Body of pancreas (tissue), 4 donors: Measurements from ENCODE around the gene LSAMP.

Experiments
- POLR2A ChIP-seq, 3 donors: fragments of 450-650 bp; IDR thresholded peaks; one replicate each; pipeline ENCODE4 v1.6.1; 2016; ENCODE audit warnings: antibody characterized with exemption in 3 of 3, mild to moderate bottlenecking in 2 of 3
- TF ChIP-seq, protein P1 (sequence below), 7 experiments: fragments of 450-650 bp in 4 of 7; fragments of 200-600 bp in 3 of 7; sonication (generic) in 3 of 7; IDR thresholded peaks; one replicate each; pipeline ENCODE4 v1.5.1; 2016 to 2019; ENCODE audit warnings: antibody characterized with exemption in 7 of 7

DNA sequence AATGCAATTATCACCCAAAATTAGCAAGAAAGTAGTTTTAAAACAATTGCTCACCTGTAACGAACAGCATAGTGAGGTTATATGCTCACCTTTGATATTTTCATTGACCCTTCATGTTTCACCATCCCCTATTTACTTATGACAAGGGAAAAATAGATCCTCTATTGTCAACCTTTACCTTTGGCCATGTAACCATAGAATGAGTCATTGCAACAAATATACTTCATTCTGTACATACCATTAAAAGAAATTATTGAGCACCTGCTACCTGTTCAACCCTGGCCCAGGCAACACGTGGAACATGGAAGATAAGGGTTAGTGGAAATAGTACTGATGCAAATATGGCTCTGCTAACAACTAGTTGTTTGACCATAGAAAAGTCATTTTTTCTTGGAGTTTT, 20.2 kb downstream of the LSAMP start:
- TF ChIP-seq, protein P1, sequence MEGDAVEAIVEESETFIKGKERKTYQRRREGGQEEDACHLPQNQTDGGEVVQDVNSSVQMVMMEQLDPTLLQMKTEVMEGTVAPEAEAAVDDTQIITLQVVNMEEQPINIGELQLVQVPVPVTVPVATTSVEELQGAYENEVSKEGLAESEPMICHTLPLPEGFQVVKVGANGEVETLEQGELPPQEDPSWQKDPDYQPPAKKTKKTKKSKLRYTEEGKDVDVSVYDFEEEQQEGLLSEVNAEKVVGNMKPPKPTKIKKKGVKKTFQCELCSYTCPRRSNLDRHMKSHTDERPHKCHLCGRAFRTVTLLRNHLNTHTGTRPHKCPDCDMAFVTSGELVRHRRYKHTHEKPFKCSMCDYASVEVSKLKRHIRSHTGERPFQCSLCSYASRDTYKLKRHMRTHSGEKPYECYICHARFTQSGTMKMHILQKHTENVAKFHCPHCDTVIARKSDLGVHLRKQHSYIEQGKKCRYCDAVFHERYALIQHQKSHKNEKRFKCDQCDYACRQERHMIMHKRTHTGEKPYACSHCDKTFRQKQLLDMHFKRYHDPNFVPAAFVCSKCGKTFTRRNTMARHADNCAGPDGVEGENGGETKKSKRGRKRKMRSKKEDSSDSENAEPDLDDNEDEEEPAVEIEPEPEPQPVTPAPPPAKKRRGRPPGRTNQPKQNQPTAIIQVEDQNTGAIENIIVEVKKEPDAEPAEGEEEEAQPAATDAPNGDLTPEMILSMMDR (IDR thresholded peaks at IDR 0.05) = no peak
- TF ChIP-seq POLR2A (IDR thresholded peaks at IDR 0.05) = no peak
